Amygdala (tissue), 56 donors: ENCODE results near the gene RGS9.

Source experiments
- DNase-seq, 56 donors: peaks; one replicate each; lab custom pipeline; 2025; lab: John Stamatoyannopoulos, UW

The RGS9 gene

GRCh38 chr17:65236321-65236720 is 99.2 kb downstream of the RGS9 start:
- DNase-seq, result no peak

GRCh38 chr17:65243838-65244625 is 106.9 kb downstream of the RGS9 start:
- DNase-seq, result peak in 29 of 56 donors; percentile 3 to 65 (median 20)

- no peak for DNase-seq
These were observed 109.1 kb downstream of the RGS9 start for GRCh38 chr17:65246252-65246651.

GRCh38 chr17:65249774-65250173 is 112.6 kb downstream of the RGS9 start:
- DNase-seq, result no peak

GRCh38 chr17:65254166-65254565 is 117.0 kb downstream of the RGS9 start:
- no peak for DNase-seq

- no peak for DNase-seq
These were observed 122.1 kb downstream of the RGS9 start for GRCh38 chr17:65259281-65259680.

- DNase-seq, result no peak
These were observed 122.7 kb downstream of the RGS9 start for GRCh38 chr17:65259696-65260485.

- no peak for DNase-seq
These were observed 123.5 kb downstream of the RGS9 start for GRCh38 chr17:65260626-65261025.

GRCh38 chr17:65261152-65261551 is 124.0 kb downstream of the RGS9 start:
- no peak for DNase-seq

- DNase-seq, result no peak
These were observed 124.8 kb downstream of the RGS9 start for GRCh38 chr17:65261682-65262636.

GRCh38 chr17:65265276-65265675 is 128.1 kb downstream of the RGS9 start:
- no peak for DNase-seq

- no peak for DNase-seq
These were observed 131.7 kb downstream of the RGS9 start for GRCh38 chr17:65268832-65269231.

GRCh38 chr17:65270499-65271253 is 133.5 kb downstream of the RGS9 start:
- DNase-seq, result no peak

GRCh38 chr17:65271296-65271695 is 134.1 kb downstream of the RGS9 start:
- DNase-seq, result no peak
